ENCODE data around the gene NTF3.
"Not testable (repeated sequence)": the region's sequence is repeated elsewhere in the genome, so short reads cannot be mapped to it uniquely, and the experiment has no call there.

NTF3 gene

DNA sequence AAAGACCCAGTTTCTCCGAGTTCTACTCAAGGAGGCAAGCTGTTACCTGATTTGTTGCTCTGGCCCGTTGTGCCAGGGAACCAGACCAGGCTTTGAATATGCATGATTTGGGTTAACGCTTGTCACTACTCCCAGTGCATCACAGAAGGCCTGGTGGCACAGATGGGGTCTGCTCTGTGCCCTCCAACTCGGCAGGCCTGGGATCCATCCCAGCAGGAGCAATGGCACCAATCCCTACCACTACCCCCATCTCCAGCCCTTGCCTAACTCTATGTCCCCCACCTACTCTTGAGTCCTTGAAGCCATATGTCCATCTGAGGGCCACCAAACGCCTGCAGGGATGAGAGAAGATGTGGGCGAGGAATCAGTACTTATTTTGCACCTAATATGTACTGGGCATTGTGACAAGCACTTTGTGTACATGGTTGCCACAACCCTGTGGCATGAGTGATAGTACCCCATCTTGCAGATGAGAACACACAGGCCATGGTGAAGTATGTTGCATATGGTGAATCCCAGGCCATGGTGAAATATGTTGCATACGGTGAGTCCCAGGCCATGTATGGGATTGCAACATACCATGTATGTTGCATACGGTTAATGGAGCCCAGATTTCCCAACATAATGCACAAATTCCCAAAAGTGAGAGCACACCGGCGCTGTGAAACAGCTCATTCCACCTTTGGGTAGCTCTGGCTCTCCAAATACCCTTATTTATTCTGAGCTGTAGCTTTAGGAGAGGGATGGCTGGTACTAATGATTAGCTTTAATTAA lies 102.7 kb downstream of the NTF3 start:
- DNase-seq (ENCODE audit: low spot score) = no peak

DNA sequence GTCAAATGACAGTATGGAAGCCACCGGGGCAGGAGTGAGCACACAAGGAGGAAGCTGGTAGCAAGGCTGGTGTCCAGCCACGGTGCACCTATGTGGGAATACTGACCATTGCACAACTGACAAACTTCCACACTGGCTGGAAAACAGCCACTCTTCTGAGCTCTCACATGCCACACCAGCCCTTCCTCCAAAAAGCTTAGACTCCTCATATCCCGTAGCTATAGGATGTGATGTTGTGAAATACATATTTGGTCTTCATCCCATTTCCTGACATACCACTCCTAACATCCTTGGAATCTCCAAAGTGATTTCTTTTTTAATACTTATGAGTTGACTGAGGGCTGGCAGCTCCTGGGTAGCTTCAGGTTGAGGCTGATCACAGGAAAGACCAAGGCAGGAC lies 103.6 kb downstream of the NTF3 start:
- DNase-seq (ENCODE audit: low spot score) = no peak

DNA sequence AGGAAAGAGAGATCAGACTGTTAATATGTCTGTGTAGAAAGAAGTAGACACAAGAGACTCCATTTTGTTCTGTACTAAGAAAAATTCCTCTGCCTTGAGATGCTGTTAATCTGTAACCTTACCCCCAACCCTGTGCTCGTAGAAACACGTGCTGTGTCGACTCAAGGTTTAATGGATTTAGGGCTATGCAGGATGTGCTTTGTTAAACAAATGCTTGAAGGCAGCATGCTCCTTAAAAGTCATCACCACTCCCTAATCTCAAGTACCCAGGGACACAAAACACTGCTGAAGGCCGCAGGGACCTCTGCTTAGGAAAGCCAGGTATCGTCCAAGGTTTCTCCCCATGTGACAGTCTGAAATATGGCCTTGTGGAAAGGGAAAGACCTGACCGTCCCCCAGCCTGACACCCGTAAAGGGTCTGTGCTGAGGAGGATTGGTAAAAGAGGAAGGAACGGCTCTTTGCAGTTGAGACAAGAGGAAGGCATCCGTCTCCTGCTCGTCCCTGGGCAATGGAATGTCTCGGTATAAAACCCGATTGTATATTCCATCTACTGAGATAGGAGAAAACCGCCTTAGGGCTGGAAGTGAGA lies 105.2 kb downstream of the NTF3 start:
- DNase-seq (ENCODE audit: low spot score) = not testable (repeated sequence)

DNA sequence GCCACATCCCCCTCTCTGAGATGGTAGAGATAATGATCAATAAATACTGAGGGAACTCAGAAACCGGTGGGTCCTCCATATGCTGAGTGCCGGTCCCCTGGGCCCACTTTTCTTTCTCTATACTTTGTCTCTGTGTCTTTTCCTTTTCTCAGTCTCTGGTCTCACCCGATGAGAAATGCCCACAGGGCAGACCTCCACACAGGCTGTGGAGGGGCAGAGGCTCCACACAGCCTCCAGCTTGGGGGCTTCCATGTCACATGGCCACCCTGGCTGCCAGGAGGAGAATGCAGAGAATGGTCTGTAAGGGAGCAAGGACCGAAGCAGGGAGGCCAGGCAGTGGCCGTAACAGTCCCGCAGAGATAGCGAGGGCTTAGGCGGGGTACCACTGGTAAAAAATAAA lies 105.9 kb downstream of the NTF3 start:
- DNase-seq (ENCODE audit: low spot score) = no peak
